SU-DHL-6 (cell line): ENCODE measurements around the gene IGFL4.

ENCODE experiments used
- H2AFZ ChIP-seq: fragments of 200-600 bp; sonication (generic); 2 replicates; pipeline ENCODE4 v1.6.1; 2014; ENCODE audit warnings: low read depth, mild to moderate bottlenecking, moderate library complexity, mixed read lengths, antibody characterized with exemption, low read length; ENCODE audit not compliant: severe bottlenecking
- H3F3A ChIP-seq: fragments of 200-600 bp; shearing (Covaris generic); 2 replicates; pipeline ENCODE4 v1.6.0; 2016; ENCODE audit warnings: antibody characterized with exemption, mild to moderate bottlenecking; ENCODE audit not compliant: insufficient read depth
- H3K27ac ChIP-seq: fragments of 200-600 bp; sonication (generic); 2 replicates; pipeline ENCODE4 v1.5.1; 2016; ENCODE audit warnings: low read depth, mild to moderate bottlenecking, low read length, moderate library complexity, mixed read lengths
- H3K27me3 ChIP-seq: fragments of 200-600 bp; sonication (generic), shearing (Covaris generic); 2 replicates; pipeline ENCODE4 v1.6.0; 2014; ENCODE audit warnings: mild to moderate bottlenecking, low read length
- H3K36me3 ChIP-seq: fragments of 200-600 bp; sonication (generic); 2 replicates; pipeline ENCODE4 v1.6.1; 2014; ENCODE audit warnings: mild to moderate bottlenecking, low read length, mixed read lengths
- H3K4me2 ChIP-seq: fragments of 300-600, 200-600 bp; shearing (Covaris generic), sonication (generic); 2 replicates; pipeline ENCODE4 v1.6.0; 2014; ENCODE audit warnings: low read length, low read depth, mild to moderate bottlenecking; ENCODE audit not compliant: poor library complexity, severe bottlenecking
- H3K4me3 ChIP-seq: fragments of 200-600 bp; sonication (generic); 2 replicates; pipeline ENCODE4 v1.5.1; 2014; ENCODE audit warnings: antibody characterized with exemption, low read length, mild to moderate bottlenecking, mixed read lengths; ENCODE audit not compliant: insufficient read depth, poor library complexity, severe bottlenecking
- H3K79me2 ChIP-seq: fragments of 200-600 bp; sonication (generic); 2 replicates; pipeline ENCODE4 v1.6.1; 2014; ENCODE audit warnings: mild to moderate bottlenecking, low read length, moderate library complexity; ENCODE audit not compliant: insufficient read depth
- H3K9ac ChIP-seq: fragments of 200-600 bp; sonication (generic); 2 replicates; pipeline ENCODE4 v1.7.0; 2014; ENCODE audit warnings: mild to moderate bottlenecking, low read length
- H3K9me2 ChIP-seq: fragments of 200-600 bp; sonication (generic); replicated peaks from 2 replicates; pipeline ENCODE4 v1.6.1; 2014; ENCODE audit warnings: low read length; ENCODE audit not compliant: insufficient read depth
- H3K9me3 ChIP-seq: fragments of 200-600 bp; sonication (generic); 2 replicates; pipeline ENCODE4 v1.6.1; 2014; ENCODE audit warnings: low read length, mixed read lengths; ENCODE audit not compliant: insufficient read depth
- H4K20me1 ChIP-seq: fragments of 200-600 bp; sonication (generic); 2 replicates; pipeline ENCODE4 v1.6.1; 2014; ENCODE audit warnings: low read depth, mild to moderate bottlenecking, antibody characterized with exemption, low read length, moderate library complexity, mixed read lengths
- EZH2phosphoT487 ChIP-seq: fragments of 200-600 bp; sonication (generic), shearing (Covaris generic); conservative IDR thresholded peaks from 2 replicates; pipeline ENCODE4 v1.6.1; 2018; ENCODE audit warnings: mild to moderate bottlenecking, antibody characterized with exemption, low read length, moderate library complexity, mixed read lengths
- TF ChIP-seq, protein P1 (sequence below): fragments of 200-600 bp; sonication (generic); IDR thresholded peaks from one replicate; pipeline ENCODE4 v1.5.1; 2017; ENCODE audit warnings: antibody characterized with exemption, mild to moderate bottlenecking, low read length, moderate library complexity; ENCODE audit not compliant: insufficient read depth, poor library complexity, severe bottlenecking

IGFL4 gene

DNA sequence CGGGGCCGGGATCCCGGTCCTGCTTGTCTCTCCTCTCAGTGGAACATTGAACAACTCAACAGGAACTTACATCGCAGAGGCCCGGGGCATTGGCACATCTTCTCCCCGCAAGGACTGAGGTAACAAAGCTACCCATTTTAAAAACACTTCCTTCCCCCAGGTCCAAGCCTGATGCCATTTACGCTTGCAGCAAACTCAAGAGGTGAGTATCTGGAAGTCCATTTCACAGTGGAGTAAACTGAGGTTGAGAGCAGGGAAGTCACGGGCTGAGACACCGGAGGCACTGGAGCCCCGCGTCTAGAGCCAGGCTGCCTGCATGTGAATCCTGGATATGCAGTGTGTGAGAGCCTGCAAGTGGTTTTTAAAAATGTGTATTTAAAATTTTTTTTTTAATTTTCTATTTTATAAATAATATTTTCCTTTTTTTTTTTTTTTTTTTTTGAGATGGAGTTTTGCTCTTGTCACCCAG lies 17.5 kb downstream of the IGFL4 start:
- Histone ChIP-seq H3K9me3 (no peaks in the 10 kb centered on the region), H3K4me2 (no peak overlapping the region), H3K27ac (no peak overlapping the region), H3K79me2 (no peaks in the 10 kb centered on the region), H3K36me3 (no peaks in the 10 kb centered on the region), H3K27me3 (no peaks in the 10 kb centered on the region), H3K9me2 (no peaks in the 10 kb centered on the region), H3F3A (no peaks in the 10 kb centered on the region), H4K20me1 (no peaks in the 10 kb centered on the region), H3K4me3 (no peak overlapping the region), H3K9ac (no peak overlapping the region), H2AFZ (no peak overlapping the region)
- TF ChIP-seq, protein P1, sequence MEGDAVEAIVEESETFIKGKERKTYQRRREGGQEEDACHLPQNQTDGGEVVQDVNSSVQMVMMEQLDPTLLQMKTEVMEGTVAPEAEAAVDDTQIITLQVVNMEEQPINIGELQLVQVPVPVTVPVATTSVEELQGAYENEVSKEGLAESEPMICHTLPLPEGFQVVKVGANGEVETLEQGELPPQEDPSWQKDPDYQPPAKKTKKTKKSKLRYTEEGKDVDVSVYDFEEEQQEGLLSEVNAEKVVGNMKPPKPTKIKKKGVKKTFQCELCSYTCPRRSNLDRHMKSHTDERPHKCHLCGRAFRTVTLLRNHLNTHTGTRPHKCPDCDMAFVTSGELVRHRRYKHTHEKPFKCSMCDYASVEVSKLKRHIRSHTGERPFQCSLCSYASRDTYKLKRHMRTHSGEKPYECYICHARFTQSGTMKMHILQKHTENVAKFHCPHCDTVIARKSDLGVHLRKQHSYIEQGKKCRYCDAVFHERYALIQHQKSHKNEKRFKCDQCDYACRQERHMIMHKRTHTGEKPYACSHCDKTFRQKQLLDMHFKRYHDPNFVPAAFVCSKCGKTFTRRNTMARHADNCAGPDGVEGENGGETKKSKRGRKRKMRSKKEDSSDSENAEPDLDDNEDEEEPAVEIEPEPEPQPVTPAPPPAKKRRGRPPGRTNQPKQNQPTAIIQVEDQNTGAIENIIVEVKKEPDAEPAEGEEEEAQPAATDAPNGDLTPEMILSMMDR: no peak
- no peak for TF ChIP-seq EZH2phosphoT487

GRCh38 chr19:46022431-46023310 lies 18.1 kb downstream of the IGFL4 start, which contains the start of gene PGLYRP1:
TSS of gene PGLYRP1 (minus strand) at chr19:46023053. CDS start at chr19:46023021, 32 bp downstream.
- no peaks in the 10 kb centered on the region for H3K27me3 ChIP-seq
- no peaks in the 10 kb centered on the region for H3K9me2 ChIP-seq
- no peaks in the 10 kb centered on the region for H3K9me3 ChIP-seq
- H3K4me3 ChIP-seq: no peak within 1 kb of the TSS
- no peaks in the 10 kb centered on the region for H4K20me1 ChIP-seq
- H3K9ac ChIP-seq: no peak within 1 kb of the TSS
- no peak within 1 kb of the TSS for H3K4me2 ChIP-seq
- no peaks in the 10 kb centered on the region for H3F3A ChIP-seq
- H2AFZ ChIP-seq: no peak within 1 kb of the TSS
- no peaks in the 10 kb centered on the region for H3K36me3 ChIP-seq
- TF ChIP-seq EZH2phosphoT487: no peak
- TF ChIP-seq, protein P1: no peak
- H3K27ac ChIP-seq: no peak within 1 kb of the TSS
- H3K79me2 ChIP-seq: no peaks in the 10 kb centered on the region

DNA sequence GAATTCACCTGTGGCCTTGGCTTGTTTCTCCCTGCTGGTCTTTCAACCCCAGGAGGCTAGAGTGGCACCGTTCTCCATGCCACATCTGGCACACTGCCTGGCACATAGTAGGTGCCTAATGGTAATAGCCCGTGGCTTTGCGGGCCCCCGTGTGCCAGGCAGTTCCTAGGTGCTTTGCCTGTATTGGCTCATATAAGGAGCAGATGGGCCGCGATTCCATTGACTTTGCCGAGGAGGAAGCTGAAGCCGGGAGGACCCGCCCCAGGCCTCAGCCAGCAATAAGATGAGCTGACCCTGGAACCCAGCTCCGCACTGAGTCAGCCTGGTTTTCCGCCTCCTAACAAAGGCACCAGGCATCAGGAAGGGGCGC lies 18.8 kb downstream of the IGFL4 start:
- Histone ChIP-seq H3K9me2 (no peaks in the 10 kb centered on the region), H3F3A (no peaks in the 10 kb centered on the region), H3K27ac (no peak overlapping the region), H3K27me3 (no peaks in the 10 kb centered on the region), H3K79me2 (no peaks in the 10 kb centered on the region), H3K4me2 (no peak overlapping the region), H4K20me1 (no peaks in the 10 kb centered on the region), H3K4me3 (no peak overlapping the region), H3K36me3 (no peaks in the 10 kb centered on the region), H3K9ac (no peak overlapping the region), H3K9me3 (no peaks in the 10 kb centered on the region), H2AFZ (no peak overlapping the region)
- no peak for TF ChIP-seq EZH2phosphoT487
- TF ChIP-seq, protein P1: no peak
